ENCODE results near the gene NBL1. TPM values are rescaled to one million over a fixed set of nuclear protein-coding genes. Genes with fewer than 3 reads are reported as not detected.

The NBL1 gene
- total and polyA plus RNA-seq, 9 of the 15 experiments (the other 6 are each of a cell fraction or from before 2014, with no cell fraction given): 0.10 to 3.7 (median 1.8) TPM; not detected in 1

GRCh38 chr1:19596714-19597495 lies 47.2 kb upstream of the NBL1 start (continued):
- TF ChIP-seq TRIM25 (IDR thresholded peaks at IDR 0.05; ENCODE audit: borderline replicate concordance): no peak
- no peak for TF ChIP-seq PTTG1 (tag; IDR thresholded peaks at IDR 0.05; ENCODE audit: low read depth)
- TF ChIP-seq GATA2 (CRISPR knock-in tag; IDR thresholded peaks at IDR 0.05): no peak
- no peak for TF ChIP-seq PPARD (CRISPR knock-in tag; IDR thresholded peaks at IDR 0.05)
- no peak for TF ChIP-seq MIER1 (IDR thresholded peaks at IDR 0.05; ENCODE audit: low read depth)
- TF ChIP-seq SMARCB1 (IDR thresholded peaks at IDR 0.05; ENCODE audit: insufficient read length, low read depth): no peak
- peak; percentile 67; the same call in 1 of the 2 replicates for TF ChIP-seq BRD4 (IDR thresholded peaks at IDR 0.05)
- TF ChIP-seq ZFP91 (CRISPR knock-in tag; IDR thresholded peaks at IDR 0.05): no peak
- TF ChIP-seq ZNF583 (CRISPR knock-in tag; IDR thresholded peaks at IDR 0.05): peak; percentile 37; the same call in 1 of the 2 replicates
- no peak for TF ChIP-seq KDM1A (IDR thresholded peaks at IDR 0.05)
- no peak for TF ChIP-seq ZNF740 (CRISPR knock-in tag; IDR thresholded peaks at IDR 0.05)
- TF ChIP-seq ZNF740 (tag; IDR thresholded peaks at IDR 0.05): no peak
- TF ChIP-seq POLR2G (IDR thresholded peaks at IDR 0.05; ENCODE audit: low read depth, low read length): peak; percentile 99
- no peak; the same call in none of the 2 replicates for TF ChIP-seq ZKSCAN1 (IDR thresholded peaks at IDR 0.05; ENCODE audit: low read depth, low read length)
- TF ChIP-seq FOXO4 (CRISPR knock-in tag; IDR thresholded peaks at IDR 0.05): no peak
- no peak for TF ChIP-seq GATAD2A (IDR thresholded peaks at IDR 0.05)
- TF ChIP-seq MBD2 (IDR thresholded peaks at IDR 0.05; ENCODE audit: borderline replicate concordance, low read depth): no peak; the same call in 1 of the 2 replicates
- TF ChIP-seq FIP1L1 (IDR thresholded peaks at IDR 0.05; ENCODE audit: low read depth, low read length, poor library complexity, severe bottlenecking): peak; percentile 83
- peak; percentile 80 for TF ChIP-seq POLR2B (IDR thresholded peaks at IDR 0.05; ENCODE audit: low read depth, partially characterized antibody)
- TF ChIP-seq HMG20A (CRISPR knock-in tag; conservative IDR thresholded peaks at IDR 0.05): no peak
- TF ChIP-seq ZNF57 (CRISPR knock-in tag; IDR thresholded peaks at IDR 0.05): no peak
- no peak for TF ChIP-seq FOXM1 (IDR thresholded peaks at IDR 0.05; ENCODE audit: low read depth)
- TF ChIP-seq FOXM1 (CRISPR knock-in tag; IDR thresholded peaks at IDR 0.05; ENCODE audit: low read depth): 0 out of 2 replicates have a peak, but pooled peaks have one; percentile 26
- no peak for TF ChIP-seq ZNF77 (CRISPR knock-in tag; IDR thresholded peaks at IDR 0.05)
